LNCaP clone FGC (cell line): ENCODE data around the gene CDH8.

Experiments
- DNase-seq: peaks from one replicate; pipeline ENCODE4 v3.0.0-alpha.2; 2011; ENCODE audit warnings: low read depth
- H3K4me3 ChIP-seq: 2 replicates; pipeline ENCODE4 v1.5.1; 2011; ENCODE audit warnings: mild to moderate bottlenecking, low read depth, low read length, control low read depth
- TF ChIP-seq, protein P1 (sequence below): IDR thresholded peaks from 2 replicates; pipeline ENCODE4 v1.5.1; 2012; ENCODE audit warnings: mild to moderate bottlenecking; ENCODE audit not compliant: control insufficient read depth, insufficient read depth; ENCODE audit errors: extremely low read depth

Gene CDH8

DNA sequence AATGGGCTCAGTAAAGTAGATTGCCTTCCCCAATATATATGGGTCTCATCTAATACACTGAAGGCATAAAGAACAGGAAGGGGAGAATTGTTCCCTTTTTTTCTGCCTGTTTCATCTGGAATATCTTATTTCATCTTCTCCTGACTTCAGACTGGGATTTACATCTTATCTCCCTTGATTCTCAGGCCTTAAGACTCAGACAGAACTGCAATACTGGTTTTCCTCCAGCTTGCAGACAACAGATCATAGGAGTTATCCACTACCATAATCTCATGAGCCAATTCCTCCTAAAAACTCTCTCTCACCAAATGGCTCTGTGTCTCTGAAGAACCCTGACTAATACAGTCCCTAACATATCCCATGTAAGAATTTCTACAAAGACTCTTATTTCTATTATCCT lies 390.7 kb downstream of the CDH8 start:
- no peak overlapping the region for H3K4me3 ChIP-seq
- TF ChIP-seq, protein P1, sequence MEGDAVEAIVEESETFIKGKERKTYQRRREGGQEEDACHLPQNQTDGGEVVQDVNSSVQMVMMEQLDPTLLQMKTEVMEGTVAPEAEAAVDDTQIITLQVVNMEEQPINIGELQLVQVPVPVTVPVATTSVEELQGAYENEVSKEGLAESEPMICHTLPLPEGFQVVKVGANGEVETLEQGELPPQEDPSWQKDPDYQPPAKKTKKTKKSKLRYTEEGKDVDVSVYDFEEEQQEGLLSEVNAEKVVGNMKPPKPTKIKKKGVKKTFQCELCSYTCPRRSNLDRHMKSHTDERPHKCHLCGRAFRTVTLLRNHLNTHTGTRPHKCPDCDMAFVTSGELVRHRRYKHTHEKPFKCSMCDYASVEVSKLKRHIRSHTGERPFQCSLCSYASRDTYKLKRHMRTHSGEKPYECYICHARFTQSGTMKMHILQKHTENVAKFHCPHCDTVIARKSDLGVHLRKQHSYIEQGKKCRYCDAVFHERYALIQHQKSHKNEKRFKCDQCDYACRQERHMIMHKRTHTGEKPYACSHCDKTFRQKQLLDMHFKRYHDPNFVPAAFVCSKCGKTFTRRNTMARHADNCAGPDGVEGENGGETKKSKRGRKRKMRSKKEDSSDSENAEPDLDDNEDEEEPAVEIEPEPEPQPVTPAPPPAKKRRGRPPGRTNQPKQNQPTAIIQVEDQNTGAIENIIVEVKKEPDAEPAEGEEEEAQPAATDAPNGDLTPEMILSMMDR = no peak

DNA sequence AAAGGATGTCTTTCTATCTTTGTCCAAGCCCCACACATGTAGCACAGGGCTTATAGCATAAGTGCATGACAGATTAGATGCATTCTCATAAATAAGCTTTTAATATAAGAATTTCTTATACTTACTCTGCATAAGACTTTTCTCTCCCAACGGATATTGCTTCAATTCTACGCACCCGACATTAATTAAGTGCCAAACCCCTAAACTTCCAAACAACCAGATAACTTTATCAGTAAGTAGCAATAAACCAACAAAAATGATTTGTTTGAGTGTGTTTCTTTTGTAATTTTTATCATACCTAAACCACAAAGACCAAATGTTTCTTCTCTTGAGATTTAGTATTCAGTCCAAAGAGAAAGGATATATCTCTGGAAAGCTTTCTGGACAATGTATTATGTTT lies 391.5 kb downstream of the CDH8 start:
- TF ChIP-seq, protein P1 = no peak
- no peak for DNase-seq
- H3K4me3 ChIP-seq = no peak overlapping the region

More for the DNA sequence above, 390.7 kb downstream of the CDH8 start:
- no peak for DNase-seq

DNA sequence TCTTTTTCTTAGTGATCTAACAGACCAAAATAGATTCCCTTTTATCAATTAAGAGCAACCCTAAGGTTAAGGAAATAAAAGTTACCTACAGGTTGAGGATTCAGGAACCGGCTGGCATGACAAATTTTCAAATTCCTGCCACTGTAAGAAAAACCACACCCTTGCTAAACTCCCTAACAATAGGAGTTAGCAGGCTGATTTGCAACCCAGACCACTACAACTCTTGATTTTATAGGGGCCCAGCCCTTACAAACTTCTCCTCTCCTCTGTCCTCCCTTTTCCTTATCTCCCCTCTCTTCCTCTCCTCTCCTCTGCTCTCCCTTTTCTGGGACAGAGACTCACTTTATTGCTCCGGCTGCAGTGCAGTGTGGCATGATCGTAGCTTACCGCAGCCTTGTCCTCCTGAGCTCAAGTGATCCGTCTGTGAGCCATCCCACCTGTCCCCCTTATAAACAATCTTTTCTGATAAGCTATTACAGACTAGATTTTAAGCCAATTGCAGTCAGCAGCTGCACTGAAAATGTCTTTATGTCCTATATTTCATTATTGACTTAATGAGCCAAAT lies 418.9 kb downstream of the CDH8 start:
- no peak for DNase-seq
- H3K4me3 ChIP-seq = no peak overlapping the region
- TF ChIP-seq, protein P1 = no peak

DNA sequence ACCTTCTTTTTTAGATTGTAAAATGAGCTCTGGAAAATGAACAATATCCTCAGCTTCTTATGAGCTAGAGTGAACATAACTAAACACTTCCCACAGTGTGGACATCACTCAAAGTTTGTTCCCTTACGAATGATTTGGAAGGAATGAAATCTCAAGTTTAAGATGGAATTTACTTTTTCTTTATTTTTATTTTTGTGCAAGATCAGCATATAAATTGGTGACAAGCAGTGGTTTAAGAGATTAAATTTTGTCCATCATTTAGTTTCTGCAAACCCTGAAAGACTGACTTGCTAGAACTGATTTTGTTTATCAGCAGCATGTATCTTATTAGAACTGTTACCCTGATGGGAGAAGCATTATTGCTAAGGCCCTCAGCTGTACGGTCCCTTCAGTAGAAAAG lies 420.1 kb downstream of the CDH8 start:
- TF ChIP-seq, protein P1 = no peak
- DNase-seq = no peak
- H3K4me3 ChIP-seq = no peak overlapping the region

DNA sequence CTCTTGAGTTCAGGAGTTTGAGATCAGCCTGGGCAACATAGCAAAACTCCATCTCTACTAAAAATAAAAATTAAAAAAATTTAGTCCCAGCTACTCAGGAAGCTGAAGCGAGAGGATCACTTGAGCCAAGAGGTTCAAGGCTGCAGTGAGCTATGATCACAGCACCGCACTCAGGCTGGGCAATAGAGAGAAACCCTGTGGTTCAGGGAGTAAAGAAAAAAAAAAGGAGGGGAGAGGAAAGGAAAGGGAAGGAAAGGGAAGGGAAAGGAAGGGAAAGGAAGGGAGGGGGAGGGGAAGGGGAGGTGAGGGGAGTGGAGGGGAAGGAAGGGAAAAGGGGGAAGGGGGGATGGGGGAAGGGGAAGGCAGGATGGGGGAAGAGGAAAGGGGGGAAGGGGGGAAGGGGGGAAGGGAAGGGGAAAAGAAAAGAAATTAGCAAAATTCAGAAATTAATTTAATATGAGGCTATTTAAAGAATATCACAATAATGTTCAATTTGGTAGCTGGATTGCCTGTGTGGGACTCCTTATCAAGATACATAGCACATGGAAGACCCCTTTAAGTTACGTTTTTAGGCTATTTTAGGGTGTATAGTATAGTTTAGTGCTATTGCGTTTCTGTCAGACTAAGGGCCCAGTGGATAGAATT lies 424.3 kb downstream of the CDH8 start:
- no peak for DNase-seq
- no peak overlapping the region for H3K4me3 ChIP-seq
- TF ChIP-seq, protein P1 = no peak

DNA sequence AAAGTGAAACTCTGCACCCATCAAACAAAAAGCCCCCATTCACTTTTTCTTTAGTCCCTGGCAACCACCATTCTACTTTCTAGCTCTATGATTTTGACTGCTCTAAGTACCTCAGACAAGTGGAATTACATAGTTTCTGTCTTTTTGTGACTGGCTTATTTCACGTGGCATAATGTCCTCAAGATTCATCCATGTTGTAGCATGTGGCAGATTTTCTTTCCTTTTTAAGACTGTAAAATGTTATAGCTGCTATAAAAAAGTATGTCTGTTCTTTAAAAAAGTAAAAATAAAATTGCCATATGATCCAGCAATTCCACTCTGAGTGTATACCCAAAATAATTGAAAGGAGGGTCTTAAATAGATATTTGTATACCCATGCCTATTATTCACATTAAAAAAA lies 429.7 kb downstream of the CDH8 start:
- TF ChIP-seq, protein P1 = no peak
- no peak for DNase-seq

More for the DNA sequence above, 429.7 kb downstream of the CDH8 start:
- H3K4me3 ChIP-seq = no peak overlapping the region
